HG03025 (cell line): ENCODE data around the gene CHTOP.
"Not testable (repeated sequence)": the region's sequence is repeated elsewhere in the genome, so short reads cannot be mapped to it uniquely, and the experiment has no call there.

ENCODE experiments used
- ATAC-seq: cut with Tn5 transposase; IDR thresholded peaks from one replicate; pipeline ENCODE4 v1.9.1; 2021; ENCODE audit warnings: mild to moderate bottlenecking, moderate library complexity; ENCODE audit not compliant: unreplicated experiment, low FRiP score

CHTOP gene

DNA sequence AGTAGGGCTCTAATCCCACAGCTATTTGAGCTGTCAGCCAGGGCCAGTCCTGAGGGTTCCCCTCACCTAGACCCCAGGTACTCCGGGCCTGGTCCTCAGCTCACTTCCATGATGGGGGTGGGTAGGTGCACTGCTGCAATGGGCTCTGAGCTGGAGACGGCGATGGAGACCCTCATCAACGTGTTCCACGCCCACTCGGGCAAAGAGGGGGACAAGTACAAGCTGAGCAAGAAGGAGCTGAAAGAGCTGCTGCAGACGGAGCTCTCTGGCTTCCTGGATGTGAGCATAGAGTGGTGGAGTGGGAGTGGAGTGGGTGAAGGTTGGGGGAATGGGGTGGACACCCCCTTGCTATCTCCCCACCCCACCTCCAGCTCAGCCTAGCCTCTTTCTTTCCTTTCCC is 3.5 kb upstream of the CHTOP start:
- no peak for ATAC-seq

- no peak for ATAC-seq
Measured at GRCh38 chr1:153631047-153632022, 2.5 kb upstream of the CHTOP start.

DNA sequence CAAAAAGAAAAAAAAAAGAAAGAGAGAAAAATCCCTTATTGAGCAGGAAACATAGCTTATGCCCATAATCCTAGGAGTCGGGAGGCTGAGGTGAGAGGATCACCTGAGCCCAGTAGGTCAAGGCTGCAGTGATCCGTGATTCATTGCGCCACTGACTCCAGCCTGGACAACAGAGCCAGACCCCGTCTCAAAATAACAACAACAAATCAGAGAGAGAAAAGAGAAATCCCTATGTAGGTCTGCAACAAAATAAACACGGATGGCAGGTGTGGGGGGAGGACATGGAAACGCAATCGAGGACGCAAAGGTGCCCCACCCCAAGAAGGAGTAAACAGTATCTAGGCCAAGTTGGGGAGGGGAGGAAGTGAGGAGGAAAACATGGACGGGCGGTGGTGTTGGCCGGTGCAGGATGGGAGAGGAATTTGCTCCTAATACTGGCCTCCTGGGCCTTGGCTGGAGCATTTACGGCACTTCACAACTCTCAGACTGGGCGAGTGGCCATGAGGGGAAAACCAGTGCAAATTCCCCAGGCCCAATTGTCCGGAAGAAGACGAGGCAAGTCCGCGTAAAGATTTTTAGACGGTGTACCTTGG is 609 bp upstream of the CHTOP start:
- ATAC-seq = no peak

- ATAC-seq = no peak
Measured at GRCh38 chr1:153635872-153636271, 2.0 kb downstream of the CHTOP start.

GRCh38 chr1:153636312-153636711 is 2.4 kb downstream of the CHTOP start:
- ATAC-seq = no peak

DNA sequence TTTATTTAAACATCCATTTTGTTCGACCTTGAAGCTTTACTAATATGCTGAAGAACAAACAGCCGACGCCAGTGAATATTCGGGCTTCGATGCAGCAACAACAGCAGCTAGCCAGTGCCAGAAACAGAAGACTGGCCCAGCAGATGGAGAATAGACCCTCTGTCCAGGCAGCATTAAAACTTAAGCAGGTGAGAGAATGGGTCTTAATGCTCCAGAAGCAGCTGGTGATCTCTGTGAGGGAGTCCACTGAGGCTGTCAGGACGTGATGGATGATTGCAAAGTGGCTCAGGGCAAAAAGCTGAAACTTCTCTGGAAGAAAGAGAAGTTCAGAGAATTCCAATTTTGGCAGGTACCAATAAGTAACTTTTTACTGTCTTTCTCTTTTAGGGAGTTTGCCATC is 4.4 kb downstream of the CHTOP start:
- ATAC-seq = no peak

DNA sequence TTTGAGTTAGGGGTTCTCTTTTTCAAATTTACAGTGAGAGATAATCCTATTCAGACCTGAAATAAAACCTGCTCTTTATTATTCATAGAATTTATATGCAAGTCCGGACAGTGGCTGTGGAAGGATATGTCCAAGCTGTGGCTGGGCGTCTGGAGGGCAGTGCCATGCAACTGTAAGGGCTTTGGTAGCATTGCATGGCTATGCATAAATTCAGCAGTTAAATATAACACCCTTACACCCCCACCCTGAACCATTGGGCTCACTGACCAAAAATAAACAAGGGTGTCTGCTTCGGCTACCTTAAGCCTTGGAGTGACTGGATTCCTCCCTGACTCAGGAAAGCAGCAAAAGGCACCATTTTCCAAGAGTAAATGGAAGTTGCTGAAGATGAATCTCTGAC is 5.4 kb downstream of the CHTOP start:
- ATAC-seq = no peak

GRCh38 chr1:153640213-153640612 is 6.3 kb downstream of the CHTOP start:
- not testable (repeated sequence) for ATAC-seq

DNA sequence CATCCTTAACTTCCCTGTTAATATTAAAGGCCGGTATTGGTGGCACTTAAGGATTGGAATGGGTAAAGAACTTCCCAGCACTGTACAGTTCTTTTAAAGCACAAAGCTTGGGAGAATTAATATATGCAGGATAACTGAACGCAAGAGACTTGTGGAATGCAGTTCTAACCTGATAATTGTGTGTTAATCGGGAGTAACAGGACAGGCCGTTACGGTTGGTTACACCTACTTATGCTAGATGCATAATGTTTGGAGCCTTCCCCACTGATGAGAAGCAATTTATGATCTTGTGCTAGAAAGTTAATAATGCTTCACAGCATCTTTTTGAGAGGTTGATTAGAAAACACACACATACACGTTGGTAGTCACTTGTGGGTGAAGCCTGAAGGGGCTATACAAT is 7.0 kb downstream of the CHTOP start:
- no peak for ATAC-seq

DNA sequence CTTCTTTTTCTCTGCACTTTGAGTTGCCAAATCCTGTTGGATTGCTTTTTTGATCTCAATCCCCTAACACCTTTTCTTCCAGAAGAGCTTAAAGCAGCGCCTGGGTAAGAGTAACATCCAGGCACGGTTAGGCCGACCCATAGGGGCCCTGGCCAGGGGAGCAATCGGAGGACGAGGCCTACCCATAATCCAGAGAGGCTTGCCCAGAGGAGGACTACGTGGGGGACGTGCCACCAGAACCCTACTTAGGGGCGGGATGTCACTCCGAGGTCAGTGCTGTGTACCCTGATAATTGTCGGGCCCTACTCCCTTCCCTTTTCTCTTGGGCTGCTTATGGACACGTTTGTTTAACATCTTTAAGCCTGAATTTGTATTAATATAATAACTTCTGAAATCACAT is 8.3 kb downstream of the CHTOP start:
- ATAC-seq = no peak

DNA sequence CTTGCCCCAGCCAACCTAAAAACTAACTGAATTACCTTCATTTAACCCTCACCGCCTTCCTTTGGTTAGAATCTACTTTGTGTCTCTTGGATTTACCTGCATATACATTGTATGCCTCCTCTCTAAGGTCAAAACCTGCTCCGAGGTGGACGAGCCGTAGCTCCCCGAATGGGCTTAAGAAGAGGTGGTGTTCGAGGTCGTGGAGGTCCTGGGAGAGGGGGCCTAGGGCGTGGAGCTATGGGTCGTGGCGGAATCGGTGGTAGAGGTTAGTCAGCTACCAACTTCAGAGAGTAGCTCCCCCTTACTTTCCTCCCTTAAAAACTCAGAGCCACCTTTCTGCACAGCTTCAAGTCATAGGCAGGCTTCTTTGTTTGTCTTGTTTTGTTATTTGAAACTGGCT is 9.2 kb downstream of the CHTOP start:
- ATAC-seq = no peak

GRCh38 chr1:153643816-153644215 is 9.9 kb downstream of the CHTOP start:
- ATAC-seq = no peak

DNA sequence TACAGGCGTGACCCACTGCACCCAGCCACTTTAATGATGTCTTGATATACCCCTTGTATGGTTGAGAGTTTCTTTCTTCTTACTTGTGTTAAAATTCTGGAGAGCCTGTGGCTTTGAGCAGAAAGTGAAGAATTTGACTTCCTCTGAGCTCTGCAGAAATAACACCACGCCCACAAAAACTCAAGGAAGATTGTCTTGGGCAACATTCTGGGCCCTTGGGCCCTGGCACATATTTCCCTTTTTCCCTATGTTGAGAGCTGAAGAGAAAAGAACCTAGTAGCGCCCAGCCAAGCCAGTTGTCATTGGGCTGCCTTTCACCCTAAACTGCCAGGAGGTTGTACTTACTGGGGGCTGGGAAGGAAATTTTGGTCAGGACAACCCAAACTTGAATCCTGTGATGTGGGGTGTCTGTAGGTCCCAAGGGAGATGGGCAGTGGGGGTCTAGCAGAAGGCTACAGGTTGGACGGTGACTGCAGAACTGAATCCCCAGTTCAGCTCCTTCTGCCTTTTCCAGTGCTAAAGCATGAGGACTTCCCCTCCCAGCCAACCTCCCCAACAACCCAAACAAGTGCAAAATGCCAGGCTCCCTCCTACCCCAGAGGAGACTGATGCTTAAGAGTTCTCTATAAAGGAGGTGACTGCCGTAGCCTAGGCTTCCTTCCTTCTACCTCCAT is 12.9 kb downstream of the CHTOP start:
- ATAC-seq = no peak

DNA sequence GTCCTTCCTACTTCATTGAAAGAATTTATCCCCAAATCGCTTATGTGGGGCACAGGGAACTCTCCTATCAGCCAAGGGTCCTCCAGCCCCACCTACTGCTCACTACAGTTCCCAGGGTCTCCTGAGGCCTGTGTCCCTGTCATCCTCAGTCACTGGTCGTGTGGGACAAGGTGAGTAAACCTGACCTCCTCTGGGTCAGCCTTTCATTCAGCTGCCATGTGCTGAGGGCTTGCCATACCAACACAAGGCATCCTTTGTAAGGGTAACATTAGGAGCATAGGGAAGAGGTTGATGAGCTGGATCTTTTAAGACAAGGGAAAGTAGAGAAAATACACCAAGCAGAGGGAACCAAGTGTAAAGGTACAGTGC is 13.5 kb downstream of the CHTOP start:
- no peak for ATAC-seq

GRCh38 chr1:153648000-153648643 is 14.3 kb downstream of the CHTOP start:
- ATAC-seq = no peak

GRCh38 chr1:153649137-153649862 is 15.4 kb downstream of the CHTOP start:
- ATAC-seq = no peak

DNA sequence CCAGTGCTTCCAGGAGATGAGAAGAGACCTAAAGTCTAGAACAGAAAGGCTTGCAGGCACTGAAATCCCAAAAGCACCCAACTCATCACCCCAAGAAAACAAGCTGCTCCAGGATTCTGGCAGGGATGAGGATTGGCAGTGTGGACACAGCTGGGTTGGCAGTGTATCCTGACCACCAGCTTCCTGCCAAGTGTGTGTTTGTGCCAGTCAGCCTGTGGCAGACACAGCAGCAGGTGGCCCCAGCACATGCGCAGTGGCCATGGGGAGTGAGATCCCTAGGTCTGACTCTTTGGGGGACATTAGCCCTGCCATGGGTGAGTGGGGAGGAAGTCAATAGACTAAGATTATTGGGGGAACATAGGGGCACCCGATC is 16.0 kb downstream of the CHTOP start:
- no peak for ATAC-seq

- no peak for ATAC-seq
Measured at GRCh38 chr1:153651771-153652170, 17.9 kb downstream of the CHTOP start.

GRCh38 chr1:153652805-153653500 is 19.1 kb downstream of the CHTOP start:
- ATAC-seq = no peak

GRCh38 chr1:153655333-153655732 is 21.5 kb downstream of the CHTOP start:
- ATAC-seq = no peak
